CD8-positive, alpha-beta memory T cell (primary cell): ENCODE measurements around the gene HEATR3. TPM values are rescaled to one million over a fixed set of nuclear protein-coding genes. Genes with fewer than 3 reads are reported as not detected.

Source experiments
- CTCF ChIA-PET: fragments of 350-600 bp; sonication (Branson Sonifier 250); formaldehyde crosslinking; loops from one replicate; lab custom pipeline; 2021; ENCODE audit warnings: antibody characterized with exemption; lab: Charles Lee
- POLR2A ChIA-PET: fragments of 350-600 bp; sonication (Branson Sonifier 250); formaldehyde crosslinking; loops from one replicate; lab custom pipeline; 2021; ENCODE audit warnings: antibody characterized with exemption; lab: Charles Lee
- DNase-seq, 5 donors: peaks; one replicate each; pipeline versions ENCODE4 v3.0.0 to v3.0.0-alpha.2; 2020 to 2022; ENCODE audit warnings: mixed read lengths in 1 of 5
- H3K27ac ChIP-seq: one replicate; pipeline ENCODE4 v1.7.0; 2013; ENCODE audit warnings: low read depth, mild to moderate bottlenecking, low read length, moderate library complexity
- H3K27me3 ChIP-seq: 2 replicates; pipeline ENCODE4 v1.7.0; 2013; ENCODE audit warnings: low read length, mild to moderate bottlenecking; ENCODE audit not compliant: insufficient read depth, poor library complexity, severe bottlenecking
- H3K36me3 ChIP-seq: 2 replicates; pipeline ENCODE4 v1.7.0; 2013; ENCODE audit warnings: mild to moderate bottlenecking, low read length, moderate library complexity; ENCODE audit not compliant: insufficient read depth
- H3K4me1 ChIP-seq: 2 replicates; pipeline ENCODE4 v1.7.0; 2013; ENCODE audit warnings: mild to moderate bottlenecking, low read length, moderate library complexity; ENCODE audit not compliant: insufficient read depth
- H3K4me3 ChIP-seq: 2 replicates; pipeline ENCODE4 v1.7.0; 2013; ENCODE audit warnings: mild to moderate bottlenecking, low read length
- H3K9me3 ChIP-seq: 2 replicates; pipeline ENCODE4 v1.7.0; 2013; ENCODE audit warnings: mild to moderate bottlenecking, low read length
- H3K27ac Mint-ChIP-seq, 8 donors: one replicate each; pipeline ENCODE4 v1.8.0; 2020 to 2021; ENCODE audit warnings: mixed read lengths in 8 of 8, mild to moderate bottlenecking in 6 of 8, inconsistent platforms in 3 of 8, moderate library complexity in 3 of 8
- H3K27me3 Mint-ChIP-seq, 2 donors: one replicate each; pipeline ENCODE4 v1.8.0; 2020 to 2021; ENCODE audit warnings: mixed read lengths in 2 of 2, mild to moderate bottlenecking in 1 of 2, moderate library complexity in 1 of 2
- H3K36me3 Mint-ChIP-seq, 3 donors: one replicate each; pipeline ENCODE4 v1.8.0; 2020 to 2021; ENCODE audit warnings: mixed read lengths in 3 of 3, inconsistent platforms in 1 of 3, mild to moderate bottlenecking in 1 of 3
- H3K4me1 Mint-ChIP-seq, 3 donors: one replicate each; pipeline ENCODE4 v1.8.0; 2020 to 2021; ENCODE audit warnings: mixed read lengths in 3 of 3, inconsistent platforms in 1 of 3, mild to moderate bottlenecking in 1 of 3
- H3K4me3 Mint-ChIP-seq, 7 donors: one replicate each; pipeline ENCODE4 v1.8.0; 2020 to 2021; ENCODE audit warnings: mixed read lengths in 7 of 7, mild to moderate bottlenecking in 6 of 7, moderate library complexity in 4 of 7, inconsistent platforms in 2 of 7
- H3K9me3 Mint-ChIP-seq, 5 donors: one replicate each; pipeline ENCODE4 v1.8.0; 2020 to 2022; ENCODE audit warnings: mixed read lengths in 5 of 5, mild to moderate bottlenecking in 3 of 5, moderate library complexity in 2 of 5, inconsistent platforms in 1 of 5
- polyA plus RNA-seq: library from polyadenylated mRNA; unstranded; fragments of 300-500 nt; fragmentation: Illumina TruSeq; gene quantifications from one replicate; pipeline ENCODE4 v1.2.3, GENCODE V29; 2021
- total RNA-seq, 2 experiments: library from RNA; stranded (reverse); gene quantifications; one replicate each; pipeline ENCODE4 v1.2.3, GENCODE V29; 2021

Gene HEATR3
- total and polyA plus RNA-seq, 3 experiments from 2014 or later: 7.4 to 26.2 (median 25.5) TPM

DNA sequence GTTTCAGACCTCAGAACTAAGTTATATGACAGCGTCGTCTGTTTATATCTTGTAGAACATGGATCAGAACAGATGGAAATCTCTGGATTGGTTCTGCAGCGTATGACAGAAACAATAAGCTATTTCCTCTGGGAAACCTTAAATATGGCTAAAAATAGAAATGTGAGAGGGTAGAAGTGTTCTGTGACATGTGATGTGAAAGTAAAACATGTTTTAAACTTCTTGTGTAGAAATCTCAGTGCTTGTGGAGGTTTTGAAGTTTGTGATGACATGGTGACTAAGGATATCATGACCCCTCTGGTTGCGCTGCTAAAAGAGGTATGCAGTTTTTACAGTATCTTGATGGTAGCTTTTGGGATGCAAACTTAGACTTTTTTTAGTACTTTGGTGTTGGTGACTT, 2.8 kb downstream of the HEATR3 start:
- ChIA-PET POLR2A (no interaction called here), CTCF (interaction anchor here (3.8 to 4.1 kb wide), 2 partner anchors 44 to 143 kb away, joined by 22 to 24 read pairs; partner anchors contain the start of gene CNEP1R1)
- DNase-seq: no peak
- Mint-ChIP-seq H3K9me3 (no peaks in the 10 kb centered on the region), H3K27ac (peak overlapping the region in 3 of 8 donors; percentile 55 to 89 (median 65)), H3K4me1 (peaks cover 46 to 71% (median 64%) of the 10 kb centered on the region in 3 donors), H3K4me3 (peak overlapping the region in 4 of 7 donors; percentile 6 to 94 (median 38)), H3K27me3 (no peaks in the 10 kb centered on the region), H3K36me3 (peaks cover 0 to 47% (median 20%) of the 10 kb centered on the region in 3 donors)
- H3K9me3 ChIP-seq: no peaks in the 10 kb centered on the region
- no peaks in the 10 kb centered on the region for H3K27me3 ChIP-seq
- no peak overlapping the region for H3K4me3 ChIP-seq
- peaks cover 24% of the 10 kb centered on the region for H3K4me1 ChIP-seq
- no peak overlapping the region for H3K27ac ChIP-seq
- peaks cover 12% of the 10 kb centered on the region for H3K36me3 ChIP-seq

GRCh38 chr16:50069060-50069459, 3.3 kb downstream of the HEATR3 start:
- CTCF ChIA-PET: interaction anchor here (3.8 kb wide), 1 partner anchor 44 kb away, joined by 22 read pairs; the partner anchor contains the start of gene CNEP1R1
- peaks cover 24% of the 10 kb centered on the region for H3K4me1 ChIP-seq

DNA sequence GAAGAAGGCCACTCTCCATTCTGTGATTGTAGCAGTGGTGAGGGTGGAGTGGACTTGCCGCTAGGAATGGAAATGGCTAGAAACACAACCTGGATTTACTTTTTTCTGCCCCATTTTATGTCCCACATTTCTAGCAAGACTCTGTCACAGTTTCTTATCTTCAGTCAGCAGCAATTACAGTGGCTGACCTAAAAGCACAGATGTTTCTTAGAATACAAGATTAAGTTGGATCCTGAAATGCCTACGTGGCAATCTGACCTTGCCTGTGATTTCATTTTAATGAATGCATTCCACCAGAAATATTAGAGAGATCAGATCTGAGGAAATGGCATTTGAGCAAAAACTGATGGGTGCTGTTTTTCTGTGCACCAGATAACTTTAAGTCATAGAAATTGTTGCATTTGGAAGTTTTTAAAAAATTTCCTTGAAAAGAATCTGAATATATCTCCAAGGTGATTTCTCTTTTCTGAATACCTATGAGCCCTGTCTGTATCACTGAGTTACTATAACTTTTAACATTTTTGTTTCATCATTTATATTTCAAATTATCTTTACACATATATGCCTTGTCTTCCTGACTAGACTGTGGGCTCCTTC, 5.4 kb downstream of the HEATR3 start:
- Mint-ChIP-seq H3K4me1 (peaks cover 45 to 67% (median 58%) of the 10 kb centered on the region in 3 donors), H3K4me3 (peak overlapping the region in 1 of 7 donors; percentile 17)
- POLR2A ChIA-PET: no interaction called here

More at GRCh38 chr16:50069060-50069459, 3.3 kb downstream of the HEATR3 start:
- H3K27me3 ChIP-seq: no peaks in the 10 kb centered on the region
- Mint-ChIP-seq H3K36me3 (peaks cover 0 to 52% (median 20%) of the 10 kb centered on the region in 3 donors), H3K4me1 (peaks cover 47 to 71% (median 67%) of the 10 kb centered on the region in 3 donors), H3K9me3 (no peaks in the 10 kb centered on the region), H3K27ac (peak overlapping the region in 2 of 8 donors; percentile 24 to 65), H3K27me3 (no peaks in the 10 kb centered on the region), H3K4me3 (peak overlapping the region in 2 of 7 donors; percentile 40 to 94)
- DNase-seq: no peak
- peaks cover 12% of the 10 kb centered on the region for H3K36me3 ChIP-seq
- no peaks in the 10 kb centered on the region for H3K9me3 ChIP-seq
- no peak overlapping the region for H3K4me3 ChIP-seq
- POLR2A ChIA-PET: no interaction called here
- H3K27ac ChIP-seq: no peak overlapping the region

DNA sequence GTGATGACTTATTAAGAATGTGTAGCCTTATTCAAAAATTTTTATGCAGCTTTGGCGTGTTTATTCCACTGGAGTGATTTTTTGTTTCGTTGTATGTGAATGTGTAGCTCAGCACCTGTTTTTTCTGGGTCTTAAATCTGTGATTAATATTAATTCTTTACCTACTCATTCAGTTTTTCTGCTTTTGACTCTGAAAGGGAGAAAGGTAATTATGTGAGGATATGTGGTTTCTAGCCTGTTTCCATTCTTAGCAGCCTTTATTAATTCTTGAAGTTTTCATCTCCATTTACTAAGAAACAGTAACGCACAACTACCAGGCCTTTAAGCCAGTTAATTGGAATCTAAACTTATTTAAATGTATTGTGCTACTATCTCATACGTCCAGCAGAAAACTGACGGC, 7.0 kb downstream of the HEATR3 start:
- CTCF ChIA-PET: no interaction called here
- H3K4me3 Mint-ChIP-seq: no peak overlapping the region
- peaks cover 12% of the 10 kb centered on the region for H3K36me3 ChIP-seq
- POLR2A ChIA-PET: no interaction called here
- peaks cover 32 to 58% (median 45%) of the 10 kb centered on the region in 3 donors for H3K4me1 Mint-ChIP-seq
- DNase-seq: no peak
- no peaks in the 10 kb centered on the region for H3K9me3 Mint-ChIP-seq
- H3K36me3 Mint-ChIP-seq: peaks cover 8 to 61% (median 20%) of the 10 kb centered on the region in 3 donors
- H3K27ac ChIP-seq: no peak overlapping the region
- H3K27me3 Mint-ChIP-seq: no peaks in the 10 kb centered on the region
- H3K9me3 ChIP-seq: no peaks in the 10 kb centered on the region
- peak overlapping the region in 5 of 8 donors; percentile 3 to 56 (median 39) for H3K27ac Mint-ChIP-seq
- H3K27me3 ChIP-seq: no peaks in the 10 kb centered on the region
- peaks cover 7% of the 10 kb centered on the region for H3K4me1 ChIP-seq
- H3K4me3 ChIP-seq: no peak overlapping the region

More for the DNA sequence above, 5.4 kb downstream of the HEATR3 start:
- no peak overlapping the region for H3K4me3 ChIP-seq
- no peak overlapping the region for H3K27ac ChIP-seq
- CTCF ChIA-PET: no interaction called here
- no peak for DNase-seq
- no peaks in the 10 kb centered on the region for H3K27me3 Mint-ChIP-seq
- peaks cover 4 to 60% (median 22%) of the 10 kb centered on the region in 3 donors for H3K36me3 Mint-ChIP-seq
- H3K9me3 Mint-ChIP-seq: no peaks in the 10 kb centered on the region
- H3K9me3 ChIP-seq: no peaks in the 10 kb centered on the region
- peaks cover 21% of the 10 kb centered on the region for H3K4me1 ChIP-seq
- H3K36me3 ChIP-seq: peaks cover 12% of the 10 kb centered on the region
- H3K27ac Mint-ChIP-seq: peak overlapping the region in 2 of 8 donors; percentile 25 to 77
- no peaks in the 10 kb centered on the region for H3K27me3 ChIP-seq

DNA sequence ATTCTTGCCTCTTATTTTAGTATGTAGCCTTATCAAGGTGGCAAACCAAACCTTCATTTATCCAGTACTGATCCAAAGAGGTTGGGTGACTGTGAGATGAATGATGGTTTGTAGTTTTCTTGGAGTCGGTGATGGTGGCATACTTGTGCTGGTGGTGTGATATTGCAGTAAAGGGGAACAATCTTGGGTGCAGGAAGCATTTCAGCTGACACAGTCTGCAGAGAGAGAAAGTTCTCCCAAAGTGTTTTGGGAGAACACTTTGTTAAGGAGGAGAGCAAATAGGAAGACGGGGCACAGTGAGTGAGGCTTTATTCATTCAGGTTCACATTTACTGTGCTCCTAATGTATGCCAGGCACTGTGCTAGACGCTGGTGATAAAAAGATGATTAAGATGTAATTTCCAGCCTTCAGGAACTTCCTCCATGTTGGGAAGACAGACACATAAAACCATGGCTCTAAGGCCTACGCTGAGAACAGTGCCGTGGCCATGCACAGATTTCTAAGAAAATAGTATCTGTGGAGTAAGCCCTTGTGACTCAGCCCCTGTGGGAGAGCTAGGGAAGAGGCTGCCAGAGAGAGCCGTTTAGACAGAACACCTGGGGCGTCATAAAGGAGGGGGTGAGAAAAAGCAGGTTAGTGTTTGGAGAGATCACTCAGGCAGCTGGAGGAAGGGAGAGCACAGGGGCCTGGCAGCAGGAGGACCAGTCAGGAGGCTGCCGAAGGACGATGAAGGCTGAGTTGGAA, 13.8 kb downstream of the HEATR3 start:
- Histone ChIP-seq H3K27me3 (no peaks in the 10 kb centered on the region), H3K4me3 (no peak overlapping the region), H3K9me3 (no peaks in the 10 kb centered on the region), H3K36me3 (peaks cover 28% of the 10 kb centered on the region), H3K27ac (no peak overlapping the region), H3K4me1 (no peaks in the 10 kb centered on the region)
- Mint-ChIP-seq H3K27me3 (peaks cover 0 to 2% of the 10 kb centered on the region in 2 donors), H3K9me3 (no peaks in the 10 kb centered on the region), H3K27ac (peak overlapping the region in 2 of 8 donors; percentile 17 to 51), H3K36me3 (peaks cover 12 to 67% (median 35%) of the 10 kb centered on the region in 3 donors), H3K4me3 (no peak overlapping the region), H3K4me1 (peaks cover 7 to 18% (median 13%) of the 10 kb centered on the region in 3 donors)
- DNase-seq: no peak
- ChIA-PET POLR2A (no interaction called here), CTCF (no interaction called here)

DNA sequence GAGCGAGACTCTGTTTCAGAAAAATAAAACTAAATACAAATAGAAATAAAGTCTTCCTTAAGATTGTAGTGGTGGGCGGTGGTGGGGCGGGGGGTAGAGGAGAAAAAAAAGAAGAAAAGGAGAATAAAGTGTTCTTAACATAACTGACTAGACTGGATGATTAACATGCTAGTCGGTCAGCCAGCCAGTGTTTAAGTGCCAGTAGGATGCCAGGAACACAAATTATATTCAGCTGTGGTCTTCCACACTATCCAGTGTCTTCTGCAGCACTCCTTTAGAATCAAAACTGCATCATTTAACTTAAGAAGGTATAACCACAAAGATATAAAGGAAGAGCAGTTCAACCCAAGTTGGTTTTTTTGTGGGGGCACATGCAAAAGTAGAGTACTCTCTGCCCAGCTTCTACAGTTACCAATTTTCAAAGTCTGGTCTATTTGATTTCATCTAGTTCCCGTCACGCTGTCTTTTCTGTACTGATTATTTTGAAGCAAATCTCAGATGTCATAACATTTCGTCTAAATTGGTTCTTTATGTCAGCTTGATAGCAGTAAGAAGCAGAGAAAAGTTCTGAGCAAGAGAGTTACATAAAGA, 15.8 kb downstream of the HEATR3 start:
- ChIA-PET CTCF (interaction anchor here (0.7 kb wide), 1 partner anchor 108 kb away, joined by 3 read pairs; no protein-coding TSS in a partner anchor), POLR2A (no interaction called here)
- H3K36me3 ChIP-seq: peaks cover 36% of the 10 kb centered on the region

GRCh38 chr16:50083996-50084395, 18.2 kb downstream of the HEATR3 start:
- CTCF ChIA-PET: interaction anchor here (1.2 to 1.9 kb wide), 2 partner anchors 18 to 25 kb away, joined by 3 read pairs; partner anchors contain the start of gene HEATR3
- H3K27ac ChIP-seq: no peak overlapping the region
- H3K36me3 Mint-ChIP-seq: peaks cover 4 to 81% (median 53%) of the 10 kb centered on the region in 3 donors
- no peak overlapping the region for H3K4me3 ChIP-seq
- no peak for DNase-seq
- no peaks in the 10 kb centered on the region for H3K4me1 ChIP-seq
- peaks cover 0 to 2% of the 10 kb centered on the region in 2 donors for H3K27me3 Mint-ChIP-seq
- H3K4me3 Mint-ChIP-seq: no peak overlapping the region
- POLR2A ChIA-PET: no interaction called here
- H3K4me1 Mint-ChIP-seq: peaks cover 5 to 13% (median 9%) of the 10 kb centered on the region in 3 donors
- H3K9me3 Mint-ChIP-seq: no peaks in the 10 kb centered on the region
- no peak overlapping the region for H3K27ac Mint-ChIP-seq
- no peaks in the 10 kb centered on the region for H3K9me3 ChIP-seq
- H3K36me3 ChIP-seq: peaks cover 28% of the 10 kb centered on the region
- H3K27me3 ChIP-seq: no peaks in the 10 kb centered on the region

More for the DNA sequence above, 15.8 kb downstream of the HEATR3 start:
- no peaks in the 10 kb centered on the region for H3K4me1 ChIP-seq
- peaks cover 5 to 13% (median 12%) of the 10 kb centered on the region in 3 donors for H3K4me1 Mint-ChIP-seq
- peak in 1 of 5 donors; percentile 32 for DNase-seq
- H3K27me3 ChIP-seq: no peaks in the 10 kb centered on the region
- H3K9me3 ChIP-seq: no peaks in the 10 kb centered on the region
- H3K27ac Mint-ChIP-seq: peak overlapping the region in 2 of 8 donors; percentile 70
- H3K36me3 Mint-ChIP-seq: peaks cover 7 to 76% (median 48%) of the 10 kb centered on the region in 3 donors
- H3K27me3 Mint-ChIP-seq: peaks cover 0 to 2% of the 10 kb centered on the region in 2 donors
- H3K4me3 ChIP-seq: no peak overlapping the region
- H3K27ac ChIP-seq: no peak overlapping the region
- no peak overlapping the region for H3K4me3 Mint-ChIP-seq
- no peaks in the 10 kb centered on the region for H3K9me3 Mint-ChIP-seq
